Epithelial cell of proximal tubule (primary cell): ENCODE results near the gene ZYG11B. TPM values are rescaled to one million over a fixed set of nuclear protein-coding genes. Genes with fewer than 3 reads are reported as not detected.
"Not testable (repeated sequence)": the region's sequence is repeated elsewhere in the genome, so short reads cannot be mapped to it uniquely, and the experiment has no call there.

Source experiments
- DNase-seq: peaks from one replicate; pipeline ENCODE4 v3.0.0-alpha.2; 2011; ENCODE audit warnings: low read depth
- H3K4me3 ChIP-seq: 2 replicates; pipeline ENCODE4 v1.5.1; 2011; ENCODE audit warnings: low read depth, mild to moderate bottlenecking, low read length
- total RNA-seq: library from RNA; depleted of rRNA; stranded (reverse); fragments of >200 nt; gene quantifications from 2 replicates; pipeline ENCODE4 v1.2.3, GENCODE V29; 2015
- TF ChIP-seq, protein P1 (sequence below): conservative IDR thresholded peaks from 2 replicates; pipeline ENCODE4 v1.5.1; 2012; ENCODE audit warnings: low read depth, mild to moderate bottlenecking, low read length

Gene ZYG11B
- total RNA-seq, 1 donor from 2014 or later: 17.9 TPM

DNA sequence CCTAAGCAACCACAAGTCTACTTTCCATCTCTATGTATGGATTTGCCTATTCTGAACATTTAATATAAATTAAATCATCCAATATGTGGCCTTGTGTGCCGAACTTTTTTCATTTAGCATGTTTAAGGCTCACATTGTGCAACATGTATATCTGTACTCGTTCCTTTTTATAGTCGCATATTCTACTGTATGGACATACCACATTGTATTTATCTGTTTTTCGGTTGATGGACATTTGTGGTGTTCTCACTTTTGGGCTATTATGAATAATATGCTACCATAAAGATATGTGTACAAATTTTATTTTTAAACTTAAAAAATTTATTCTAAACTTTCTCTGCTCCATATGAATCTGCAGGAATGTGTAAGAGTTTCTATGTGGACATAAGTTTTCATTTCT is 129.3 kb downstream of the ZYG11B start:
- DNase-seq: no peak
- TF ChIP-seq, protein P1, sequence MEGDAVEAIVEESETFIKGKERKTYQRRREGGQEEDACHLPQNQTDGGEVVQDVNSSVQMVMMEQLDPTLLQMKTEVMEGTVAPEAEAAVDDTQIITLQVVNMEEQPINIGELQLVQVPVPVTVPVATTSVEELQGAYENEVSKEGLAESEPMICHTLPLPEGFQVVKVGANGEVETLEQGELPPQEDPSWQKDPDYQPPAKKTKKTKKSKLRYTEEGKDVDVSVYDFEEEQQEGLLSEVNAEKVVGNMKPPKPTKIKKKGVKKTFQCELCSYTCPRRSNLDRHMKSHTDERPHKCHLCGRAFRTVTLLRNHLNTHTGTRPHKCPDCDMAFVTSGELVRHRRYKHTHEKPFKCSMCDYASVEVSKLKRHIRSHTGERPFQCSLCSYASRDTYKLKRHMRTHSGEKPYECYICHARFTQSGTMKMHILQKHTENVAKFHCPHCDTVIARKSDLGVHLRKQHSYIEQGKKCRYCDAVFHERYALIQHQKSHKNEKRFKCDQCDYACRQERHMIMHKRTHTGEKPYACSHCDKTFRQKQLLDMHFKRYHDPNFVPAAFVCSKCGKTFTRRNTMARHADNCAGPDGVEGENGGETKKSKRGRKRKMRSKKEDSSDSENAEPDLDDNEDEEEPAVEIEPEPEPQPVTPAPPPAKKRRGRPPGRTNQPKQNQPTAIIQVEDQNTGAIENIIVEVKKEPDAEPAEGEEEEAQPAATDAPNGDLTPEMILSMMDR: no peak
- H3K4me3 ChIP-seq: no peak overlapping the region

DNA sequence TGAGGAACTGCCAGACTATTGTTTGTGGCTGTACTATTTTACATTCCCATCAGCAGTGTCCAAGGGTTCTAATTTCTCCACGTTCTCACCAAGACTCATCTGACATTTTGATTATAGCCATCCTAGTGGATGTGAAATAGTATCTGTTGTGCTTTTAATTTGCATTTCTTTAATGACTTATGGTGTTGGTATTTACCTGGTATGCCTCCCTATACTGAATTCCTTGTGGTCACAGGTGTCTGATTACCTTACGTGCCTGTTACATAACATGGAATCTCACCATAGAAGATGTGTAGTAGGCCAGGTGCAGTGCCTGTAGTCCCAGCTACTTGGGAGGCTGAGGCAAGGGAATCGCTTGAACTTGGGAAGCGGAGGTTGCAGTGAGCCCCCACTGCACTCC is 129.8 kb downstream of the ZYG11B start:
- TF ChIP-seq, protein P1: no peak
- DNase-seq: no peak
- H3K4me3 ChIP-seq: no peak overlapping the region

DNA sequence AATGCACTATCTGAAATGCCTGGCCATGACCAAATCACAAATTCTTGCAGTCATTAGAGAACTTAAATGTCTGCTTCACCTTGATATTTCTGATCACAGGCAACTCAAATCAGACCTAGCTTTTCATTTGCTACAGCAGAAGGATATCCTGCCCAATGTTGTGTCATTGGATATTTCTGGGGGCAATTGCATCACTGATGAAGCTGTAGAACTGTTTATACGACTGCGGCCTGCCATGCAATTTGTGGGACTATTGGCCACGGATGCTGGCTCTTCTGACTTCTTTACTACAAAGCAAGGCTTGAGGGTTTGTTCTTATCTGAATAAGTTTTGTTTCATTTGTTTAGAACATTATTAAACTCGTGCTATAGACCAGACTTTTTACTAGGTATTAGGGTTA is 131.2 kb downstream of the ZYG11B start:
- DNase-seq: no peak
- no peak overlapping the region for H3K4me3 ChIP-seq
- TF ChIP-seq, protein P1: no peak

DNA sequence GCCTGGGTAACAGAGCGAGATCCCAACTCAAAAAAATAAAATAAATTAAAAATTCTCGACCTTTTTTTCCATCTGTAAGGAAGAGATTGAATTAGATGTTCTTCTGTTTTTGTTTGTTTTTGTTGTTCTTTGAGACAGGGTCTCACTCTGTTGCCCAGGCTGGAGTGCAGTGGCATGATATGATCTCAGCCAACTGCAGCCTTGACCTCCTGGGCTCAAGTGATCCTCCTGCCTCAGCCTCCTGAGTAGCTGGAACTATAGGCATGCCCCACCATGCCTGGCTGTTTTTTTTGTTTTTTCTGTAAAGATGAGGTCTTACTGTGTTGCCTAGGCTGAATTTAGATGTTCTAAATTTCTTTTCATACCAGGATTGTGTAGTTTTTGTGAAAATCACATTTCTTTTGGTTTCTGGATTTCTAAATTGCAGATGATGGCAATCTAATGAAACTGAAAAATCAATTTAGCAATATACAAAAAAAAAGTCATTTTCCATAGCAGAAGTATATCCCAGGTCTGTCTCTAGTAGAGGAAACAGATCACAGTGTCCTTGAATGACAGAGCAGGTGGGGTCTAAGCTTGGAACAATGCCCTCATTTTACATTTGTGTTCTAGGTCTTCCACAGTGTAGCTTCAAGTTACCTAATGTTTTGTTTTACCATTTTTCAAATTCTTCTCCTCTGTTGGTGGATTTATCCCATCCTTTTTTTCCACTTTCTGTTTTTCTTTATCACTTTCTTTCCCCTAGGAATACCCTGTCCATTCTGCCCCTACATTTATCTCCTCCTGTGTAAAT is 136.6 kb downstream of the ZYG11B start:
- H3K4me3 ChIP-seq: no peak overlapping the region
- TF ChIP-seq, protein P1: no peak
- no peak for DNase-seq

DNA sequence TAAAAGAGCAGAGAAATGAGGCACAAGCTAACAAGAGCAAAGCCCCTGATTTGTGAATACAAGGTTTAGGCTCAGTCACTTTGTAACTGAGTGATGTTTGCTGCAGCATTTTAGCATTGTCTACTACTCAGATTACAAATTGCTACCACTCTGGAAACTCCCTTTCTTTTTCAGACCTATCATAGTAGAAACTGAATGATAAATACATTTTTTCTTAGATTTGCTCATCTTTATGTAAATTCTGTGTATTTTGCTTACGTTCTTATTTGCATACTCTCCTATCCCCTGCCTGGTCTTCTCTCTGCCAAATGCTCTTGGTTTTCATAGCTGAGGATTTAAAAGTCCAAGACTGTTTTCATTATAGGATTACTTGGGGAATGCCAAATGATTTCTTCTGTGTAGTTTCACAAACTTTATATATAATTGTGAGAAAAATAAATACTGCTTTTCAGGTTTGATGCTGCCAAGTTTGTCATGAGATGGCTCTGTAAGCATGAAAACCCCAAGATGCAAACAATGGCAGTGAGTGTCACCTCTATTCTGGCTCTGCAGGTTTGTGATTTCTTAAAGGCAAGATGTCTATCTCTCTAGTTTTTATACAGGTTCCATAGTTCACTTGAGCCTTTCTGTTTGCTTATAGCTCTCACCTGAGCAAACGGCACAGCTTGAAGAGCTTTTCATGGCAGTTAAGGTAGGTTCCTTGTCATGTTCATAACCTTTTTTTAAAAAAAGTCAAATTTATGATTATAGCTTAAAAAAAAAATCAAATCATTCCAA is 141.0 kb downstream of the ZYG11B start:
- TF ChIP-seq, protein P1: no peak
- no peak overlapping the region for H3K4me3 ChIP-seq
- no peak for DNase-seq

DNA sequence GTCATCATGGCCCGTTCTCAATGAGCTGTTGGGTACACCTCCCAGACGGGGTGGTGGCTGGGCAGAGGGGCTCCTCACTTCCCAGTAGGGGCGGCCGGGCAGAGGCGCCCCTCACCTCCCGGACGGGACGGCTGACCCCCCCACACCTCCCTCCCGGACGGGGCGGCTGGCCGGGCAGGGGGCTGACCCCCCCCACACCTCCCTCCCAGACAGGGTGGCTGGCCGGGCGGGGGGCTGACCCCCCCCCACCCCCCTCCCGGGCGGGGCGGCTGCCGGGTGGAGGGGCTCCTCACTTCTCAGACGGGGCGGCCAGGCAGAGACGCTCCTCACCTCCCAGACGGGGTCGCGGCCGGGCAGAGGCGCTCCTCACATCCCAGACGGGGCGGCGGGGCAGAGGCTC is 143.5 kb downstream of the ZYG11B start:
- not testable (repeated sequence) for DNase-seq

DNA sequence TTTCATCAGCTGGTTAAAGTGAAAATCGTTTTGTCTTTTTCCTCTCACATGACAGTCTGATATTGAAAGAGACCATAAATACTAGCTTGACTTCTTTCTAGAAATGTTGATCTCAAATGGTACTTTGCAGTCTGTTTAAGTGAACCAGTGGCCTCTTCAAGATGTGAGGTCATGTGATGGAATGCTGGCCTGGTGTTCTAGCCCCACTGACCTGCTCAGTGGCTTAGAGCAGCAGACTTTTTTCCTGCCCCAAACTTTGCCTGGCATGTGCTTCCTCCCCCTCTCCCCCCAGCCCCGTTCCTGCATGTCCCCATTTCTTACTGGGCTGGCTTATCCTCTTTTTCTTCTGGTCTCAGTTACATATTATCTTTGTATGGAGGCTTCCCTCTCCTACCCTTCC is 150.6 kb downstream of the ZYG11B start:
- H3K4me3 ChIP-seq: no peak overlapping the region
- DNase-seq: no peak
- TF ChIP-seq, protein P1: no peak

More for the DNA sequence above, 143.5 kb downstream of the ZYG11B start:
- H3K4me3 ChIP-seq: not testable (repeated sequence)
